ENCODE results near the gene MMP28.
"Not testable (repeated sequence)": the region's sequence is repeated elsewhere in the genome, so short reads cannot be mapped to it uniquely, and the experiment has no call there.

MMP28 gene

GRCh38 chr17:35765086-35765710, 30.2 kb downstream of the MMP28 start:
- DNase-seq, result no peak

- peak; percentile 93 for DNase-seq
Observed at GRCh38 chr17:35764123-35764991, 31.1 kb downstream of the MMP28 start.

GRCh38 chr17:35763767-35764122, 31.7 kb downstream of the MMP28 start:
- DNase-seq, result no peak

GRCh38 chr17:35761601-35762000, 33.8 kb downstream of the MMP28 start:
- DNase-seq, result no peak

- no peak for DNase-seq
Observed at GRCh38 chr17:35760587-35760986, 34.9 kb downstream of the MMP28 start, which contains the start of gene C17orf50. Gene C17orf50 (plus strand): TSS chr17:35760887. CDS start chr17:35760942, 55 bp downstream.

GRCh38 chr17:35757243-35757642, 38.2 kb downstream of the MMP28 start:
- DNase-seq, result no peak

GRCh38 chr17:35752945-35753764, 42.3 kb downstream of the MMP28 start, which contains the start of gene GAS2L2:
Gene GAS2L2 (minus strand): TSS chr17:35753239. CDS start chr17:35752850, 389 bp downstream.
- no peak for DNase-seq

GRCh38 chr17:35752471-35752870, 43.0 kb downstream of the MMP28 start:
- no peak for DNase-seq

- DNase-seq, result not testable (repeated sequence)
Observed at GRCh38 chr17:35751541-35751940, 43.9 kb downstream of the MMP28 start.

- DNase-seq, result no peak
Observed at GRCh38 chr17:35750526-35751395, 44.7 kb downstream of the MMP28 start.

GRCh38 chr17:35749560-35750412, 45.7 kb downstream of the MMP28 start:
- DNase-seq, result no peak

GRCh38 chr17:35748979-35749378, 46.5 kb downstream of the MMP28 start:
- DNase-seq, result no peak

GRCh38 chr17:35748341-35748841, 47.0 kb downstream of the MMP28 start:
- DNase-seq, result no peak

GRCh38 chr17:35747540-35748017, 47.9 kb downstream of the MMP28 start:
- DNase-seq, result peak; percentile 84

GRCh38 chr17:35745749-35746320, 49.6 kb downstream of the MMP28 start:
- DNase-seq, result no peak

- no peak for DNase-seq
Observed at GRCh38 chr17:35745246-35745645, 50.2 kb downstream of the MMP28 start.

GRCh38 chr17:35744830-35745229, 50.6 kb downstream of the MMP28 start:
- DNase-seq, result no peak

GRCh38 chr17:35743626-35744328, 51.7 kb downstream of the MMP28 start:
- peak; percentile 21 for DNase-seq

GRCh38 chr17:35742896-35743477, 52.5 kb downstream of the MMP28 start:
- no peak for DNase-seq

All from activated CD4-positive, alpha-beta T cell treated with anti-CD3 and anti-CD28 coated beads, Interleukin-2, Interleukin-6, amounts not matched to agents 100 ng/mL and 50 ng/mL, durations not matched to agents 16 hours and 8 hours (primary cell).